SK-N-MC (cell line): Measurements from ENCODE around the gene B3GNT7.

Experiments
- EZH2 ChIP-seq: fragments of 200-600 bp; sonication (generic); IDR thresholded peaks from one replicate; pipeline ENCODE4 v1.6.1; 2017; ENCODE audit warnings: antibody characterized with exemption
- FOXP2 ChIP-seq: optimal IDR thresholded peaks from 2 replicates; pipeline ENCODE3; 2011; ENCODE audit warnings: mild to moderate bottlenecking, moderate library complexity; ENCODE audit not compliant: insufficient read depth; ENCODE audit errors: extremely low read length, control extremely low read depth
- POLR2AphosphoS5 ChIP-seq: IDR thresholded peaks from 2 replicates; pipeline ENCODE4 v1.6.1; 2012; ENCODE audit warnings: mild to moderate bottlenecking, low read depth, low read length, borderline replicate concordance

DNA sequence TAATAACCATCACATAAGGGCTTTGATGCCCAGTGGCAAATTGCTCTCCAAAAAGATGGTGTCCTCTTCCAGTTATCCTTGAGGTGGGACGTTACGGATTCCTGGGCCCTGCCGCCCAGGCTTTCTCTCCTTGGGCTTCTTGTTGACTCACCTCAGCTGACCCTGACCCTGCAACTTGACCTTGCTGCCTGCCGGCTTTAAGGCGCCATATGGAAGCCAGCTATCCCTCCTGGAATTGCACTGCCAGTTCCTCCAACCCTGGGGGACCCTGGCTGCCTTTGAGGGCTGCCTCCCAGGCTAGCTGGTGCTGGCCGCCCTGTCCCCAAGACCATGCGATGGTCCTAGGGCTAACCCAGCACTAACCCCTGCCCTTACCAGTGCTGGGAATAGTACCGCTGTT lies 28.3 kb upstream of the B3GNT7 start:
- TF ChIP-seq EZH2, result no peak
- no peak for TF ChIP-seq POLR2AphosphoS5
- TF ChIP-seq FOXP2, result no peak
